Keratinocyte (primary cell): ENCODE results near the gene OOSP4A. TPM values are rescaled to one million over a fixed set of nuclear protein-coding genes. Genes with fewer than 3 reads are reported as not detected.

Experiments
- DNase-seq: peaks from one replicate; pipeline ENCODE4 v3.0.0-alpha.2; 2011; ENCODE audit warnings: low read depth, missing footprints, low spot score
- FAIRE-seq: peaks from 2 replicates; lab custom pipeline; 2011; peaks lifted over from hg19 to GRCh38; lab: Jason Lieb, UNC
- H2AFZ ChIP-seq: 2 replicates; pipeline ENCODE4 v1.6.0; 2012; ENCODE audit warnings: low read length, control low read depth, inconsistent platforms; ENCODE audit not compliant: control insufficient read depth
- H3K27ac ChIP-seq: 2 replicates; pipeline ENCODE4 v1.5.1; 2011; ENCODE audit warnings: low read length; ENCODE audit not compliant: control insufficient read depth, insufficient read depth
- H3K27me3 ChIP-seq: 3 replicates; pipeline ENCODE4 v1.6.0; 2011; ENCODE audit warnings: low read length; ENCODE audit not compliant: control insufficient read depth, insufficient read depth; ENCODE audit errors: extremely low read depth
- H3K36me3 ChIP-seq, 2 experiments: 2 replicates in 1 of 2; 3 replicates in 1 of 2; pipeline ENCODE4 v1.5.1; 2011; ENCODE audit warnings: low read length in 2 of 2, mild to moderate bottlenecking in 1 of 2; ENCODE audit not compliant: control insufficient read depth in 2 of 2, insufficient read depth in 2 of 2; ENCODE audit errors: extremely low read depth in 1 of 2
- H3K4me1 ChIP-seq: 3 replicates; pipeline ENCODE4 v1.5.1; 2011; ENCODE audit warnings: low read length; ENCODE audit not compliant: control insufficient read depth, insufficient read depth; ENCODE audit errors: extremely low read depth
- H3K4me2 ChIP-seq: 3 replicates; pipeline ENCODE4 v1.6.0; 2011; ENCODE audit warnings: low read depth, low read length; ENCODE audit not compliant: control insufficient read depth, insufficient read depth; ENCODE audit errors: extremely low read depth
- H3K4me3 ChIP-seq, 3 experiments: fragments of 200-600 bp in 1 of 3; sonication (generic) in 1 of 3; 2 replicates in 2 of 3; 3 replicates in 1 of 3; pipeline ENCODE4 v1.5.1; 2011 to 2016; ENCODE audit warnings: low read length in 3 of 3, mild to moderate bottlenecking in 3 of 3, control low read depth in 2 of 3, inconsistent platforms in 1 of 3, low read depth in 1 of 3, mixed read lengths in 1 of 3, mixed run types in 1 of 3, moderate library complexity in 1 of 3; ENCODE audit not compliant: control insufficient read depth in 2 of 3, insufficient read depth in 2 of 3; ENCODE audit errors: extremely low read depth in 1 of 3
- H3K79me2 ChIP-seq: 2 replicates; pipeline ENCODE4 v1.6.0; 2012; ENCODE audit warnings: low read length; ENCODE audit not compliant: control insufficient read depth, insufficient read depth
- H3K9ac ChIP-seq: 3 replicates; pipeline ENCODE4 v1.6.0; 2011; ENCODE audit warnings: low read length; ENCODE audit not compliant: control insufficient read depth, insufficient read depth; ENCODE audit errors: extremely low read depth
- H3K9me1 ChIP-seq: 3 replicates; pipeline ENCODE4 v1.6.0; 2011; ENCODE audit warnings: low read length; ENCODE audit not compliant: control insufficient read depth, insufficient read depth; ENCODE audit errors: extremely low read depth
- H3K9me3 ChIP-seq: 2 replicates; pipeline ENCODE4 v1.5.1; 2012; ENCODE audit warnings: low read depth, low read length; ENCODE audit not compliant: control insufficient read depth
- H4K20me1 ChIP-seq: 3 replicates; pipeline ENCODE4 v1.6.0; 2011; ENCODE audit warnings: low read length; ENCODE audit not compliant: control insufficient read depth, insufficient read depth; ENCODE audit errors: extremely low read depth
- CTCF ChIP-seq, 3 experiments: IDR thresholded peaks in 1 of 3; conservative IDR thresholded peaks in 1 of 3; optimal IDR thresholded peaks in 1 of 3; 2 replicates in 2 of 3; 3 replicates in 1 of 3; pipeline versions ENCODE3 to v1.5.1; 2011; ENCODE audit warnings: low read length in 3 of 3, mild to moderate bottlenecking in 3 of 3, moderate library complexity in 2 of 3, control low read depth in 1 of 3, inconsistent platforms in 1 of 3; ENCODE audit not compliant: insufficient read depth in 2 of 3; ENCODE audit errors: extremely low read depth in 1 of 3
- EZH2 ChIP-seq: IDR thresholded peaks from one replicate; pipeline ENCODE4 v1.6.1; 2012; ENCODE audit warnings: inconsistent platforms, mild to moderate bottlenecking, low read length, moderate library complexity
- dilution Hi-C: fragments of 300-500 bp; cut with MboI; formaldehyde crosslinking; loops from one replicate; pipeline ENCODE4 v1.7.0; 2020; ENCODE audit warnings: low sequenced_read_pairs; ENCODE audit not compliant: extremely low pct_ligation_motif_present
- polyA plus RNA-seq, 5 experiments: library from polyadenylated mRNA; depleted of rRNA in 3 of 5; stranded (reverse) in 3 of 5; stranded (forward) in 1 of 5; unstranded in 1 of 5; fragments of >200 nt; gene quantifications; 1 replicate in 1 of 5; 2 replicates in 3 of 5; 3 replicates in 1 of 5; pipeline versions ENCODE4 v1.2.1 to v1.2.3, GENCODE V29; 2011 to 2012; ENCODE audit warnings: missing spikeins in 2 of 5, low read depth in 1 of 5, low replicate concordance in 1 of 5

The OOSP4A gene
- polyA plus RNA-seq, 1 donor (not counting 4 experiments of a cell fraction or from before 2014, with no cell fraction given): not detected

- H3K36me3 ChIP-seq: no peaks in the 10 kb centered on the region
- no peaks in the 10 kb centered on the region for H3K27me3 ChIP-seq
- FAIRE-seq (no peak), DNase-seq (no peak)
- no peaks in the 10 kb centered on the region for H4K20me1 ChIP-seq
- no peak overlapping the region for H3K4me2 ChIP-seq
- no peak overlapping the region for H3K9ac ChIP-seq
- TF ChIP-seq EZH2: no peak
- TF ChIP-seq CTCF (optimal IDR thresholded peaks at IDR 0.05 in 1 of 3, IDR thresholded peaks at IDR 0.05 in 1 of 3, conservative IDR thresholded peaks at IDR 0.05 in 1 of 3; ENCODE audit: extremely low read depth in 1 of 3, insufficient read depth in 2 of 3, low read length in 3 of 3): no peak
- no peaks in the 10 kb centered on the region for H3K79me2 ChIP-seq
- H3K9me3 ChIP-seq: no peaks in the 10 kb centered on the region
- no peak overlapping the region for H2AFZ ChIP-seq
- no peak overlapping the region for H3K27ac ChIP-seq
- no peaks in the 10 kb centered on the region for H3K9me1 ChIP-seq
- dilution Hi-C loops: no loop called here
- H3K4me3 ChIP-seq: no peak overlapping the region
- no peaks in the 10 kb centered on the region for H3K4me1 ChIP-seq
Measured at GRCh38 chr11:59957094-59957493, 6.7 kb upstream of the OOSP4A start.

- H3K9me1 ChIP-seq: no peaks in the 10 kb centered on the region
- FAIRE-seq (no peak), DNase-seq (no peak)
- H3K27ac ChIP-seq: no peak overlapping the region
- no peak overlapping the region for H3K4me2 ChIP-seq
- no peak overlapping the region for H3K4me3 ChIP-seq
- H3K9me3 ChIP-seq: no peaks in the 10 kb centered on the region
- H3K79me2 ChIP-seq: no peaks in the 10 kb centered on the region
- no peaks in the 10 kb centered on the region for H3K36me3 ChIP-seq
- H3K4me1 ChIP-seq: no peaks in the 10 kb centered on the region
- TF ChIP-seq CTCF (optimal IDR thresholded peaks at IDR 0.05 in 1 of 3, IDR thresholded peaks at IDR 0.05 in 1 of 3, conservative IDR thresholded peaks at IDR 0.05 in 1 of 3; ENCODE audit: extremely low read depth in 1 of 3, insufficient read depth in 2 of 3, low read length in 3 of 3) (no peak), EZH2 (no peak)
- no peaks in the 10 kb centered on the region for H4K20me1 ChIP-seq
- dilution Hi-C loops: no loop called here
- H2AFZ ChIP-seq: no peak overlapping the region
- H3K9ac ChIP-seq: no peak overlapping the region
- H3K27me3 ChIP-seq: no peaks in the 10 kb centered on the region
Measured at GRCh38 chr11:59960502-59961381, 3.1 kb upstream of the OOSP4A start.
